GM12873 (cell line): Measurements from ENCODE around the gene GSK3A.

Source experiments
- CTCF ChIP-seq: IDR thresholded peaks from 2 replicates; pipeline ENCODE4 v1.5.1; 2012; ENCODE audit warnings: low read depth, mild to moderate bottlenecking, moderate library complexity, low read length, control low read depth; ENCODE audit not compliant: insufficient read depth; ENCODE audit errors: missing control alignments

Gene GSK3A

GRCh38 chr19:42229855-42230351 lies 12.5 kb downstream of the GSK3A start:
- no peak for TF ChIP-seq CTCF

GRCh38 chr19:42229301-42229854 lies 13.0 kb downstream of the GSK3A start:
- no peak for TF ChIP-seq CTCF

- no peak for TF ChIP-seq CTCF
Measured at GRCh38 chr19:42228641-42229040, 13.8 kb downstream of the GSK3A start.

GRCh38 chr19:42226886-42227285 lies 15.5 kb downstream of the GSK3A start:
- TF ChIP-seq CTCF: no peak

GRCh38 chr19:42225718-42226292 lies 16.6 kb downstream of the GSK3A start:
- TF ChIP-seq CTCF: no peak

- TF ChIP-seq CTCF: no peak
Measured at GRCh38 chr19:42224940-42225717, 17.3 kb downstream of the GSK3A start.

GRCh38 chr19:42220751-42221097 lies 21.7 kb downstream of the GSK3A start:
- TF ChIP-seq CTCF: no peak
